Ovary (tissue), 9 donors: Measurements from ENCODE around the gene ENTPD2. TPM values are rescaled to one million over a fixed set of nuclear protein-coding genes. Genes with fewer than 3 reads are reported as not detected.

Experiments
- DNase-seq, 5 donors: peaks; one replicate each; pipeline ENCODE4 v3.0.0-alpha.2; 2019 to 2020
- H3K27ac ChIP-seq, 2 donors: fragments of 200-600 bp; one replicate each; pipeline versions ENCODE4 v1.5.1 to v1.8.0; 2019 to 2022
- H3K27me3 ChIP-seq: fragments of 200-600 bp; one replicate; pipeline ENCODE4 v1.8.0; 2022
- H3K36me3 ChIP-seq: fragments of 200-600 bp; sonication (generic); one replicate; pipeline ENCODE4 v1.5.1; 2019
- H3K4me1 ChIP-seq: one replicate; pipeline ENCODE4 v1.8.1; 2013; ENCODE audit warnings: mild to moderate bottlenecking, moderate library complexity; ENCODE audit not compliant: insufficient read depth
- H3K4me3 ChIP-seq: fragments of 200-600 bp; sonication (generic); one replicate; pipeline ENCODE4 v1.5.1; 2017
- H3K9me3 ChIP-seq, 2 donors: fragments of 200-600 bp in 1 of 2; sonication (generic) in 1 of 2; one replicate each; pipeline versions ENCODE4 v1.5.1 to v1.8.1; 2013 to 2019; ENCODE audit warnings: mild to moderate bottlenecking in 1 of 2, moderate library complexity in 1 of 2
- EP300 ChIP-seq: sonication (generic); formaldehyde crosslinking; IDR thresholded peaks from one replicate; pipeline ENCODE4 v1.6.1; 2017; ENCODE audit warnings: antibody characterized with exemption
- POLR2A ChIP-seq: fragments of 450-650 bp; IDR thresholded peaks from one replicate; pipeline ENCODE4 v1.6.1; 2017; ENCODE audit warnings: antibody characterized with exemption, mild to moderate bottlenecking, moderate library complexity
- WGBS, 3 donors: extraction: QIAGEN DNeasy Blood & Tissue Kit in 1 of 3; methylation state at CpG; one replicate each; pipeline versions ENCODE4 v1.1.5 to v1.1.7; 2013 to 2017; 5-methylcytosine and 5-hydroxymethylcytosine counted together
- intact Hi-C, 4 donors: fragments of 100-400 bp; cut with DNase I; formaldehyde crosslinking; loops; one replicate each; pipeline versions ENCODE4 v1.11.0 to v1.15.1; 2022 to 2023
- polyA plus RNA-seq, 2 donors: library from polyadenylated mRNA; stranded (reverse); fragments of 200-250 nt in 1 of 2; fragments of 350-450 nt in 1 of 2; fragmentation: Illumina TruSeq in 1 of 2; extraction: RNeasy Lipid Tissue Mini Kit (QIAGEN cat#74804) in 1 of 2; gene quantifications; one replicate each; pipeline ENCODE4 v1.2.3, GENCODE V29; 2013 to 2014
- total RNA-seq, 7 donors: library from RNA; depleted of rRNA in 2 of 7; stranded (reverse); fragments of >200 nt in 2 of 7; fragmentation: NEBNext Ultra II Directional in 3 of 7; extraction: Animal tissue kit (Norgen Biotek cat#: 25700) in 3 of 7; gene quantifications; one replicate each; pipeline versions ENCODE4 v1.1.0 to v1.2.4, GENCODE V29; 2016 to 2023
- TF ChIP-seq, protein P1 (sequence below), 3 donors: fragments of 450-650 bp in 2 of 3; fragments of 200-600 bp in 1 of 3; IDR thresholded peaks; one replicate each; pipeline versions ENCODE4 v1.5.1 to v1.8.0; 2016 to 2022; ENCODE audit warnings: antibody characterized with exemption in 3 of 3, mild to moderate bottlenecking in 1 of 3
- donor health status: DM: no; HTN: no; CAD: no; lungs with moderate emphysema.
- donor health status: DM: no; HTN: no; CAD: no.
- donor health status: Bipolar disorder and iron deficiency.
- donor health status: DM: yes; HTN: yes; CAD: no.
- donor health status: DM: no; HTN: no; CAD: no.
- donor health status: DM: yes; HTN: yes; CAD: no.

Gene ENTPD2
- total and polyA plus RNA-seq, 9 donors: 0.12 to 5.1 (median 0.87) TPM

DNA sequence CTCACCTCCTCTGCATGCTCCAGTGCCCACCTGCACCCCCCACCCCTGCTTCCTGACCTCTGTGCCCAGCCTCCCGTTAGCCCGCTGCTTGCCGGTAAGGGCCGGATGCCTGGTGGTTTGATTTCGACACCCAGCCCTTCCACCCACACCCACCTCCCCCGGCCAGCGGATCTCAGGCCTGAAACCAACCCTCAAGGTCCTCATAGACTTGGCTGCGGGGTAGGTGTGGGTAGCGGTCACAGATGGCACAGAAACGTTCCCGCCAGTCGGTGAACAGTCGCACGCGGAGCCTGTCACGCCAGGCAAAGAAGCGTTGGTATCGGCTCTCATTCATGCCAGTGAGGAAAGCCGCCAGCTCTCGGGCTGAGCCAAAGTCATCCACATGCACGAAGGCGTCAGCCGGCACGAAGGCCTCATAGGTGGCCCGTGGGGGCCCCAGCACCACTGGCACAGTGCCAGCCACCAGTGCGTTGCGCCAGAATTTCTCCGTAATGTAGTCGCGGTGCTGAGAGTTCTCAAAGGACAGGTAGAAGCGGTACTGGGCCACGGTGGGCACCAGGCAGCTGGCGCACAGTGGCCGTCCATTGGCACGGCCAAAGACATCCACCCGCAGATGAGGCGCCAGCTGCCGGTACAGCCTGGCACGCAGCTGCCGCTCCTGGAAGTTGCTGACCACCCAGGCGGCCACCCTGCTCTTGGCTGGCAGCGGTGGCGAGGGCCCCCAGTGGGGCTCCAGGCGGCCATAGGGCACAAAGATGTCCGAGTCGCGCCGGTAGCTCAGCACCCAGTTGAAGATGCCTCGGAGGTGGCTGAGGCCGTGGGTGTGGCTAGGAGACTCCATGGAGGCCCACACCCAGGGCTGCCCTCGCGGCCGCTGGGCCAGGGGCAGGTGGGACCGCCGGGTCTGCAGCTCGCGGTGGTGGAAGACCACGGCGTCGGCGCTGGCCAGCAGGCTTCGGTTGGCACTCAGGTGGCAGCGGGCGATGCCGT, 23.0 kb downstream of the ENTPD2 start:
- H3K27ac ChIP-seq: no peak overlapping the region
- 84 to 86% (median 86%) methylated on average over 51 to 65 of the region's 65 CpGs for WGBS, 3 donors
- DNase-seq: no peak
- H3K4me3 ChIP-seq: no peak overlapping the region
- TF ChIP-seq POLR2A (no peak), EP300 (no peak)
- TF ChIP-seq, protein P1, sequence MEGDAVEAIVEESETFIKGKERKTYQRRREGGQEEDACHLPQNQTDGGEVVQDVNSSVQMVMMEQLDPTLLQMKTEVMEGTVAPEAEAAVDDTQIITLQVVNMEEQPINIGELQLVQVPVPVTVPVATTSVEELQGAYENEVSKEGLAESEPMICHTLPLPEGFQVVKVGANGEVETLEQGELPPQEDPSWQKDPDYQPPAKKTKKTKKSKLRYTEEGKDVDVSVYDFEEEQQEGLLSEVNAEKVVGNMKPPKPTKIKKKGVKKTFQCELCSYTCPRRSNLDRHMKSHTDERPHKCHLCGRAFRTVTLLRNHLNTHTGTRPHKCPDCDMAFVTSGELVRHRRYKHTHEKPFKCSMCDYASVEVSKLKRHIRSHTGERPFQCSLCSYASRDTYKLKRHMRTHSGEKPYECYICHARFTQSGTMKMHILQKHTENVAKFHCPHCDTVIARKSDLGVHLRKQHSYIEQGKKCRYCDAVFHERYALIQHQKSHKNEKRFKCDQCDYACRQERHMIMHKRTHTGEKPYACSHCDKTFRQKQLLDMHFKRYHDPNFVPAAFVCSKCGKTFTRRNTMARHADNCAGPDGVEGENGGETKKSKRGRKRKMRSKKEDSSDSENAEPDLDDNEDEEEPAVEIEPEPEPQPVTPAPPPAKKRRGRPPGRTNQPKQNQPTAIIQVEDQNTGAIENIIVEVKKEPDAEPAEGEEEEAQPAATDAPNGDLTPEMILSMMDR (IDR thresholded peaks at IDR 0.05): no peak
- H3K9me3 ChIP-seq: no peaks in the 10 kb centered on the region
- intact Hi-C loops: loop anchor here in 2 of 4 donors (5.0 kb wide), 3 partner anchors 79 to 244 kb away; partner anchors contain the start of genes LCN12 (in 1 of the 2) and PHPT1 (in 1 of the 2)
- H3K27me3 ChIP-seq: no peaks in the 10 kb centered on the region
- no peaks in the 10 kb centered on the region for H3K36me3 ChIP-seq
- H3K4me1 ChIP-seq: peaks cover 4% of the 10 kb centered on the region

DNA sequence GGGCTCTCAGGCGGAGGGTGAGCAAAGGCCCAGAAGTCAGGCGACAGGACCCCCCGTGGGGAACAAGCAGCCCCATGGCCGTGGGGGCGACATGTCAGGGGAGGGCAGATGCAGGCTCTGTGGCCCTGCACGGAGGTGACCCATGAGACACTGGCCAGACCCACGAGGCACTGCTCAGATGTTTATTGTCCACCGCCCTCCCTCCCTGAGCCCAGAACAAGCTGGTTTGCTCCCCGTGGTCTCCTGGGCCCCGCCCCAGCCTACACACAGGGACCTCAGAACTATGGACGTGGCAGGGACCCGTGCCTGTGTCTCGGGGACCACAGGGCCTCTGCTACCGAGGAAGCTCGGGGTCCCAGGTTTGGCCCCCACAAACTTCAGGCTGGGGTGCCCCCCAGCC, 23.9 kb downstream of the ENTPD2 start:
- WGBS, 3 donors: 75 to 86% (median 80%) methylated on average over 15 of the region's 15 CpGs
- no peaks in the 10 kb centered on the region for H3K36me3 ChIP-seq
- H3K4me3 ChIP-seq: no peak overlapping the region
- no peak overlapping the region for H3K27ac ChIP-seq
- H3K4me1 ChIP-seq: peaks cover 3% of the 10 kb centered on the region
- TF ChIP-seq, protein P1 (IDR thresholded peaks at IDR 0.05): no peak
- TF ChIP-seq EP300 (no peak), POLR2A (no peak)
- intact Hi-C loops: loop anchor here in 2 of 4 donors (5.0 kb wide), 3 partner anchors 78 to 243 kb away; partner anchors contain the start of genes LCN12 (in 1 of the 2) and PHPT1 (in 1 of the 2)
- no peak for DNase-seq
- no peaks in the 10 kb centered on the region for H3K27me3 ChIP-seq
- H3K9me3 ChIP-seq: no peaks in the 10 kb centered on the region

DNA sequence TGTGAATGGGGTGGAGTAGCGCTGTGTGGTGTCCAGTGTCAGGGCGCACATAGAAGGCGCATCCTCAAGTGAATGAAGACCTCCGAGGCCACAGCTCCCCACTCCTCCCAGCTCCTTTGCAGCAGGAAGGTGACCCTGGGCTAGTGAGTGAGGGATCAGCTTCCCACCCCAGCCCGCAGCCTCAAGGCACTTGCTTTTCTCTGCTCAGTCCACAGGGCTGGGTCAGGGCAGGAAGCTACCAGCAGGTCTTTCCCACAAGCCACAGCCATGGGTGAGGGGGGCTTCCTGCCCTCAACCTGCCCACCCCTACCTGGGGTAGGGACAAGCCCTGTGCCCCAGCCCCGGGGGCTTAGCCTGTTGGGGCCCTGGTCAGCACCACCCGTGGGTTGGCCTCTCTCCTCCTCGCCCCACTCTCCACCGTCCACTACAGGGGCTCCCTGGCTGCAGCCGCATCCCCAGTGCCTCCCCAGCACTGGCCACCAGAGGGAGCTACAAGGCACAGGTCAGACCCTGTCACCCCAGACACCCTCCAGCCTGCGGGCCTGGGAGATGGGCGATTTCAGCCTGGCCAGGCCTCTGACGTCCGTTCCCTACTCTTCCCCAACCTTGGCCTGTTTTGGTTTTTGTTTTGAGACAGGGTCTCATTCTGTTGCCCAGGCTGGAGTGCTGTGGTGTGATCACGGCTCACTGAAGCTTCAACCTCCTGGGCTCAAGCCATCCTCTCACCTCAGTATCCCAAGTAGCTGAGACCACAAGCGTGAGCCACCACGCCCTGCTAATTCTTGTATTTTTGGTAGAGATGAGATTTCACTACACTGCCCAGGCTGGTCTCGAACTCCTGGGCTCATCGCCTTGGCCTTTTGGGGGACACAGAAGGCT, 24.6 kb downstream of the ENTPD2 start:
- Histone ChIP-seq H3K9me3 (no peaks in the 10 kb centered on the region), H3K36me3 (no peaks in the 10 kb centered on the region), H3K27me3 (no peaks in the 10 kb centered on the region), H3K27ac (no peak overlapping the region), H3K4me3 (peak overlapping the region; percentile 53), H3K4me1 (peaks cover 3% of the 10 kb centered on the region)
- 29 to 35% (median 34%) methylated on average over 18 to 19 of the region's 19 CpGs for WGBS, 3 donors
- intact Hi-C loops: loop anchor here in 1 of 4 donors (5.0 kb wide), 1 partner anchor 38 kb away; no protein-coding TSS in a partner anchor
- no peak for TF ChIP-seq EP300
- TF ChIP-seq POLR2A: no peak
- TF ChIP-seq, protein P1 (IDR thresholded peaks at IDR 0.05): peak; percentile 63 to 70 (median 63)
- DNase-seq: peak; percentile 53 to 80 (median 74)
